ENCODE measurements around the gene RPN2. TPM values are rescaled to one million over a fixed set of nuclear protein-coding genes. Genes with fewer than 3 reads are reported as not detected.

The RPN2 gene
- polyA plus RNA-seq, 1 donor from 2014 or later, result 151 TPM

DNA sequence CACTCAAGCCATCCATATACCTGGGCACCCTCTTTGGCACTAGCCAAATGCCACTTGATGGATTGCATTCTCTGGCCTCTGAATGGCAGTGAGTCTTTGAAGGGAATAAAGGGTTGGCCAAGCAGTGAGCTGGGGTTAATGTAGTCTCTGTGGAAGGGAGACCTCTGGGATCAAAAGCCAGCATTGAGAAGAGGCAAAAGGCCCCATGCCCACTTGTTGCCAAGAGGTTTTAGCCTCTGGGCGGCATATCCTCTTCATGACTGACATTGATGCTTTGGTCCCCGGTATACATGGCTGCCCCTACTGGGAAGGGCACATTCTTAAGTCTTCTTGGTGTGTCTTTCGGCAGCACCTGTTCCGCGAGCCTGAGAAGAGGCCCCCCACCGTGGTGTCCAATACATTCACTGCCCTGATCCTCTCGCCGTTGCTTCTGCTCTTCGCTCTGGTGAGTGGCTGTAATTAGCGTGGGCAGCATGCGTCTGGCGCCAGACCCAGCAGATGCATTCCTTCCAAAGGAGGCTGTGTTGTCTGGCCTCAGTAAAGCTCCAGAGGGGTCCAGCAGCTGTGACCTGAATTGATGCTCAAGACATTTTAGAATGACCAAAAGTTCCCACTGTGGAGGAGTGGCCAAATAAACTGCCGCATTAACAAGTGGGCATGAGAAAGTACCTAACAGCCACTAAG, 53.0 kb downstream of the RPN2 start:
- Histone ChIP-seq H3K4me2 (ENCODE audit: low read length) (no peak overlapping the region), H3K79me2 (replicated peaks; ENCODE audit: insufficient read depth, low read length) (no peaks in the 10 kb centered on the region), H3F3A (ENCODE audit: insufficient read depth, low read length, poor library complexity, severe bottlenecking) (no peaks in the 10 kb centered on the region), H4K20me1 (ENCODE audit: insufficient read depth) (no peaks in the 10 kb centered on the region), H2AFZ (ENCODE audit: low read depth, low read length) (no peak overlapping the region), H3K27me3 (ENCODE audit: insufficient read depth, low read depth, low read length) (no peaks in the 10 kb centered on the region), H3K4me3 (ENCODE audit: low read length) (no peak overlapping the region), H3K9me3 (ENCODE audit: low read length) (no peaks in the 10 kb centered on the region), H3K27ac (ENCODE audit: low read length) (no peak overlapping the region), H3K9ac (ENCODE audit: low read length) (no peak overlapping the region), H3K36me3 (ENCODE audit: insufficient read depth, low read length) (peaks cover 11% of the 10 kb centered on the region), H3K9me2 (ENCODE audit: insufficient read depth, low read length) (no peaks in the 10 kb centered on the region)
- no peak for TF ChIP-seq TAF1 (IDR thresholded peaks at IDR 0.05; ENCODE audit: low read depth)
- TF ChIP-seq EZH2 (IDR thresholded peaks at IDR 0.05; ENCODE audit: borderline replicate concordance, insufficient read depth, low read length, poor library complexity, severe bottlenecking), result no peak
- no peak for TF ChIP-seq POLR2AphosphoS5 (IDR thresholded peaks at IDR 0.05)

- Histone ChIP-seq H3K9me2 (ENCODE audit: insufficient read depth, low read length) (no peaks in the 10 kb centered on the region), H3K4me3 (ENCODE audit: low read length) (no peak overlapping the region), H3K79me2 (replicated peaks; ENCODE audit: insufficient read depth, low read length) (no peaks in the 10 kb centered on the region), H3K36me3 (ENCODE audit: insufficient read depth, low read length) (peaks cover 19% of the 10 kb centered on the region), H3K27ac (ENCODE audit: low read length) (no peak overlapping the region), H3K4me2 (ENCODE audit: low read length) (no peak overlapping the region), H3K9ac (ENCODE audit: low read length) (no peak overlapping the region), H3K9me3 (ENCODE audit: low read length) (no peaks in the 10 kb centered on the region), H3K27me3 (ENCODE audit: insufficient read depth, low read depth, low read length) (no peaks in the 10 kb centered on the region), H3F3A (ENCODE audit: insufficient read depth, low read length, poor library complexity, severe bottlenecking) (no peaks in the 10 kb centered on the region), H4K20me1 (ENCODE audit: insufficient read depth) (no peaks in the 10 kb centered on the region), H2AFZ (ENCODE audit: low read depth, low read length) (no peak overlapping the region)
- TF ChIP-seq POLR2AphosphoS5 (IDR thresholded peaks at IDR 0.05) (no peak), REST (IDR thresholded peaks at IDR 0.05; ENCODE audit: borderline replicate concordance) (no peak), RAD21 (conservative IDR thresholded peaks at IDR 0.05) (no peak), SMC3 (conservative IDR thresholded peaks at IDR 0.05; ENCODE audit: poor library complexity) (no peak), EZH2 (IDR thresholded peaks at IDR 0.05; ENCODE audit: borderline replicate concordance, insufficient read depth, low read length, poor library complexity, severe bottlenecking) (no peak), TAF1 (IDR thresholded peaks at IDR 0.05; ENCODE audit: low read depth) (no peak), MXI1 (conservative IDR thresholded peaks at IDR 0.05; ENCODE audit: poor library complexity, severe bottlenecking) (no peak), EP300 (conservative IDR thresholded peaks at IDR 0.05; ENCODE audit: poor library complexity, severe bottlenecking) (no peak)
- TF ChIP-seq, protein P1, sequence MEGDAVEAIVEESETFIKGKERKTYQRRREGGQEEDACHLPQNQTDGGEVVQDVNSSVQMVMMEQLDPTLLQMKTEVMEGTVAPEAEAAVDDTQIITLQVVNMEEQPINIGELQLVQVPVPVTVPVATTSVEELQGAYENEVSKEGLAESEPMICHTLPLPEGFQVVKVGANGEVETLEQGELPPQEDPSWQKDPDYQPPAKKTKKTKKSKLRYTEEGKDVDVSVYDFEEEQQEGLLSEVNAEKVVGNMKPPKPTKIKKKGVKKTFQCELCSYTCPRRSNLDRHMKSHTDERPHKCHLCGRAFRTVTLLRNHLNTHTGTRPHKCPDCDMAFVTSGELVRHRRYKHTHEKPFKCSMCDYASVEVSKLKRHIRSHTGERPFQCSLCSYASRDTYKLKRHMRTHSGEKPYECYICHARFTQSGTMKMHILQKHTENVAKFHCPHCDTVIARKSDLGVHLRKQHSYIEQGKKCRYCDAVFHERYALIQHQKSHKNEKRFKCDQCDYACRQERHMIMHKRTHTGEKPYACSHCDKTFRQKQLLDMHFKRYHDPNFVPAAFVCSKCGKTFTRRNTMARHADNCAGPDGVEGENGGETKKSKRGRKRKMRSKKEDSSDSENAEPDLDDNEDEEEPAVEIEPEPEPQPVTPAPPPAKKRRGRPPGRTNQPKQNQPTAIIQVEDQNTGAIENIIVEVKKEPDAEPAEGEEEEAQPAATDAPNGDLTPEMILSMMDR (IDR thresholded peaks at IDR 0.05; ENCODE audit: poor library complexity, severe bottlenecking), result no peak
Measured at GRCh38 chr20:37233548-37234253, 54.6 kb downstream of the RPN2 start.

Data from neural cell (in vitro differentiated cells).